HepG2 (cell line): ENCODE results near the gene AHNAK.

ENCODE experiments used
- CTCF ChIP-seq: sonication (generic); formaldehyde crosslinking; IDR thresholded peaks from 2 replicates; pipeline ENCODE4 v1.5.0; 2020; ENCODE audit warnings: mild to moderate bottlenecking, missing genetic modification reagents, moderate library complexity
- POLR2AphosphoS5 ChIP-seq: IDR thresholded peaks from 2 replicates; pipeline ENCODE4 v1.6.1; 2012; ENCODE audit warnings: low read depth, low read length
- TCF12 ChIP-seq, 2 experiments: fragments of 450-650 bp in 1 of 2; sonication (generic) in 1 of 2; formaldehyde crosslinking in 1 of 2; IDR thresholded peaks; 2 replicates each; pipeline versions ENCODE4 v1.6.1 to v1.8.0; 2017 to 2022; ENCODE audit warnings: antibody characterized with exemption in 1 of 2, mild to moderate bottlenecking in 1 of 2, missing genetic modification reagents in 1 of 2, moderate library complexity in 1 of 2

- TF ChIP-seq POLR2AphosphoS5 (no peak), CTCF (CRISPR knock-in tag) (no peak), TCF12 (IDR thresholded peaks at IDR 0.05) (no peak), TCF12 (CRISPR knock-in tag; IDR thresholded peaks at IDR 0.05) (no peak)
These were observed 8.0 kb upstream of the AHNAK start for GRCh38 chr11:62554387-62555167.
